GM20000 (cell line): ENCODE data around the gene SLIT3.

Experiments used
- DNase-seq: peaks from one replicate; pipeline ENCODE4 v3.0.0; 2012; ENCODE audit warnings: low spot score
- TF ChIP-seq, protein P1 (sequence below): IDR thresholded peaks from 2 replicates; pipeline ENCODE4 v1.5.1; 2012; ENCODE audit warnings: mild to moderate bottlenecking, control low read depth; ENCODE audit errors: extremely low read depth, missing control alignments

Gene SLIT3

DNA sequence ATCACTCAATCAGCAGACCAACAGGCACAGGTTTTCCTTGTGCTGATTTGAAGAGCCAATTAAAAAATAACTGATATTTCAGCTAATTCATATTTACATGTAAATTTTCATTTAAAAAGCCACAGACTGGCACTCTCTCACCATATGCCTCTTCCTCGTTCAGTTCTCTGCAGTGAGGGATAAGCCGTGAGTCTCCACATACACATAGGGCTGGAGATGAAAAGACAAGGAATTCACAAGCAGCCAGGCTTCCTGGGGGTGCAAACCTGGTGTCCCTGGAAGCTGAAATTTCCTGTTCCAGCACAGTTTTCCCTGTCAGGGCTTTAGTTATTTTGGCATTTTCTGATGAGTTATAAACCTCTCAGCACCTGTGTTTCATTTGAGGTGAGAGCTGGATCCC is 397.9 kb downstream of the SLIT3 start:
- DNase-seq = no peak
- TF ChIP-seq, protein P1, sequence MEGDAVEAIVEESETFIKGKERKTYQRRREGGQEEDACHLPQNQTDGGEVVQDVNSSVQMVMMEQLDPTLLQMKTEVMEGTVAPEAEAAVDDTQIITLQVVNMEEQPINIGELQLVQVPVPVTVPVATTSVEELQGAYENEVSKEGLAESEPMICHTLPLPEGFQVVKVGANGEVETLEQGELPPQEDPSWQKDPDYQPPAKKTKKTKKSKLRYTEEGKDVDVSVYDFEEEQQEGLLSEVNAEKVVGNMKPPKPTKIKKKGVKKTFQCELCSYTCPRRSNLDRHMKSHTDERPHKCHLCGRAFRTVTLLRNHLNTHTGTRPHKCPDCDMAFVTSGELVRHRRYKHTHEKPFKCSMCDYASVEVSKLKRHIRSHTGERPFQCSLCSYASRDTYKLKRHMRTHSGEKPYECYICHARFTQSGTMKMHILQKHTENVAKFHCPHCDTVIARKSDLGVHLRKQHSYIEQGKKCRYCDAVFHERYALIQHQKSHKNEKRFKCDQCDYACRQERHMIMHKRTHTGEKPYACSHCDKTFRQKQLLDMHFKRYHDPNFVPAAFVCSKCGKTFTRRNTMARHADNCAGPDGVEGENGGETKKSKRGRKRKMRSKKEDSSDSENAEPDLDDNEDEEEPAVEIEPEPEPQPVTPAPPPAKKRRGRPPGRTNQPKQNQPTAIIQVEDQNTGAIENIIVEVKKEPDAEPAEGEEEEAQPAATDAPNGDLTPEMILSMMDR = no peak

- TF ChIP-seq, protein P1 = no peak
- DNase-seq = no peak
These were observed 401.3 kb downstream of the SLIT3 start for GRCh38 chr5:168899673-168900072.

- TF ChIP-seq, protein P1 = no peak
These were observed 401.7 kb downstream of the SLIT3 start for GRCh38 chr5:168899264-168899663.

GRCh38 chr5:168898247-168898911 is 402.6 kb downstream of the SLIT3 start:
- TF ChIP-seq, protein P1 = no peak
- no peak for DNase-seq

More at GRCh38 chr5:168899264-168899663, 401.7 kb downstream of the SLIT3 start:
- DNase-seq = no peak

DNA sequence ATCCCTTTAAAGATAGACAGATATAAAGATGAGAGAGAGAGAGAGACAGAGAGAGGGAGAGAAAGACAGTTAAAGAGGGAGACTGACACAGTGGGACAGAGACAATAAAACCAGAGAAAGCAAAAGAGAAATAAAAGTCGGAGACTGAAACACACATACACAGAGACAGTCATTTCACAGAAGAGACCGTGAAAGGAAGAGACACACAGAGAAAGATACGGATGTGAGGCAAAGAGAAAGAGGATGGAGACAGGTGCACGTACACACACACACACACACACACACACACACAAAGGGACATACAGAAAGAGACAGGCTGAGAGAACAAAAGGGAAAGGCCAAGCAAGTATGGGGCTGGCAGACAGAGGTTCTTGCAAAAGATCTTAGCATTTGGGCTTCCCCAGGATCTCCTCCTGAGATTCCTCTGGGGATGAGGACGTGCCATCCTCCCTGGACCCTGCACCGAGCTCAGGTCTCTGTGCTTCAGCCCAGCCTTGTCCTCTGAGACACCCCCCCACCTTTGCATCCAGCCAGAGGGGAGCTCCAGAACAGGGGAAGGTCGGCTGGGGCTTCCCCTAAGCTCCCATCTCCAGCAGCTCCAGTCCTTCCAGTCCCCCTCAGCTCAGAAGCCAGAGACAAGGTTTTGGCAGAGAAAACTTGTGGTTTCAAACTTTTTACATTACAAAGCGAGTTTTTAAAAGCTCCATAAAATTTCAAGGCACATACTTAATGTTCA is 403.4 kb downstream of the SLIT3 start:
- no peak for DNase-seq
- TF ChIP-seq, protein P1 = no peak

- TF ChIP-seq, protein P1 = no peak
These were observed 405.5 kb downstream of the SLIT3 start for GRCh38 chr5:168895295-168896071.

GRCh38 chr5:168893283-168893682 is 407.7 kb downstream of the SLIT3 start:
- TF ChIP-seq, protein P1 = no peak
- no peak for DNase-seq

More at GRCh38 chr5:168895295-168896071, 405.5 kb downstream of the SLIT3 start:
- no peak for DNase-seq
